Kidney tubule cell (primary cell): Measurements from ENCODE around the gene SPEM2.

ENCODE experiments used
- DNase-seq: peaks from one replicate; pipeline ENCODE4 v3.0.0-alpha.2; 2018; ENCODE audit warnings: low spot score

SPEM2 gene

GRCh38 chr17:7421186-7421585, 4.2 kb upstream of the SPEM2 start:
- no peak for DNase-seq

GRCh38 chr17:7423679-7424078, 1.7 kb upstream of the SPEM2 start:
- no peak for DNase-seq

- no peak for DNase-seq
Measured at GRCh38 chr17:7425756-7426155, 340 bp downstream of the SPEM2 start.

GRCh38 chr17:7426203-7426863, 917 bp downstream of the SPEM2 start:
- DNase-seq = no peak

GRCh38 chr17:7426896-7427489, 1.6 kb downstream of the SPEM2 start:
- no peak for DNase-seq

GRCh38 chr17:7427549-7427948, 2.1 kb downstream of the SPEM2 start:
- DNase-seq = no peak

GRCh38 chr17:7428557-7428956, 3.1 kb downstream of the SPEM2 start, which contains the start of gene SPEM3:
Gene SPEM3 (plus strand): TSS chr17:7428857. CDS start chr17:7428903, 46 bp downstream.
- DNase-seq = no peak

- no peak for DNase-seq
Measured at GRCh38 chr17:7429722-7430121, 4.3 kb downstream of the SPEM2 start.

GRCh38 chr17:7431231-7431630, 5.8 kb downstream of the SPEM2 start:
- DNase-seq = no peak

- DNase-seq = no peak
Measured at GRCh38 chr17:7432296-7432695, 6.9 kb downstream of the SPEM2 start.

- DNase-seq = peak; percentile 63
Measured at GRCh38 chr17:7435676-7436555, 10.5 kb downstream of the SPEM2 start.

- DNase-seq = peak; percentile 91
Measured at GRCh38 chr17:7436556-7437368, 11.3 kb downstream of the SPEM2 start.

- no peak for DNase-seq
Measured at GRCh38 chr17:7437369-7437863, 12.0 kb downstream of the SPEM2 start.

- DNase-seq = peak; percentile 52
Measured at GRCh38 chr17:7437950-7438614, 12.7 kb downstream of the SPEM2 start.

GRCh38 chr17:7438656-7439460, 13.4 kb downstream of the SPEM2 start:
- no peak for DNase-seq

GRCh38 chr17:7439462-7440112, 14.2 kb downstream of the SPEM2 start, which contains the start of gene FGF11:
Gene FGF11 (plus strand): TSS chr17:7439512. CDS start chr17:7439621, 109 bp downstream.
- peak; percentile 18 for DNase-seq

- DNase-seq = peak; percentile 70
Measured at GRCh38 chr17:7440113-7440833, 14.9 kb downstream of the SPEM2 start.

- peak; percentile 68 for DNase-seq
Measured at GRCh38 chr17:7440834-7441195, 15.4 kb downstream of the SPEM2 start.

- DNase-seq = no peak
Measured at GRCh38 chr17:7441266-7441665, 15.8 kb downstream of the SPEM2 start.
